Measurements from ENCODE around the gene CYP2R1. TPM values are rescaled to one million over a fixed set of nuclear protein-coding genes. Genes with fewer than 3 reads are reported as not detected.

CYP2R1 gene
- total RNA-seq, 1 experiment from 2014 or later: 33.0 TPM

DNA sequence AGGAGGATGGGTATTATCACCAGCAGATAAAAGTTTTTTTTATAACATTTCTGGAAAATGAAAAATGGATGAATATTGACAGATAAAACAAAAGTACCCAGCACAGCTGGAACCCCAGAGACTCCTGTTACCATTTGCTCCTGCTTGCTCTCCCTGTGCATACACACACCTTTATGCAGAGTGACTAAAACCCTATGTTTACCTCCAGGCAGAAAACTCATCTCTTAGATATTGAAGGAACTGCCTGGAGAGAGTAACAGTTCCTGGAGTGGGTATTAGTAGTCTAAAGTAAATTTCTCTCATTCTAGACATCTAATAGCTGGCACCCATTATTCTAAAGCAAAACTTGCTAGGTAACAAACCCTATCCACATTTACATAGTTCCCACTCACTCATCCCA, 38.0 kb downstream of the CYP2R1 start:
- Histone ChIP-seq H3K4me3 (ENCODE audit: low read depth, low read length) (no peak overlapping the region), H3K36me3 (ENCODE audit: control insufficient read depth, insufficient read depth, low read length) (no peaks in the 10 kb centered on the region), H3K9me3 (peaks cover 4% of the 10 kb centered on the region; the same call in 1 of the 2 replicates), H3K27me3 (replicated peaks; ENCODE audit: control insufficient read depth, insufficient read depth, low read length) (no peaks in the 10 kb centered on the region), H3K4me1 (no peaks in the 10 kb centered on the region)
- Mint-ChIP-seq H3K4me3 (ENCODE audit: unreplicated experiment) (no peak overlapping the region), H3K9me3 (ENCODE audit: unreplicated experiment) (peaks cover 16% of the 10 kb centered on the region), H3K27ac (ENCODE audit: unreplicated experiment) (no peak overlapping the region), H3K27me3 (ENCODE audit: insufficient read depth, unreplicated experiment) (no peaks in the 10 kb centered on the region), H3K4me1 (ENCODE audit: low read depth, unreplicated experiment) (peaks cover 11% of the 10 kb centered on the region), H3K36me3 (ENCODE audit: insufficient read depth, unreplicated experiment) (no peaks in the 10 kb centered on the region)
- no TSS peak for BruUV-seq (replicated peaks)
- TF ChIP-seq, protein P1, sequence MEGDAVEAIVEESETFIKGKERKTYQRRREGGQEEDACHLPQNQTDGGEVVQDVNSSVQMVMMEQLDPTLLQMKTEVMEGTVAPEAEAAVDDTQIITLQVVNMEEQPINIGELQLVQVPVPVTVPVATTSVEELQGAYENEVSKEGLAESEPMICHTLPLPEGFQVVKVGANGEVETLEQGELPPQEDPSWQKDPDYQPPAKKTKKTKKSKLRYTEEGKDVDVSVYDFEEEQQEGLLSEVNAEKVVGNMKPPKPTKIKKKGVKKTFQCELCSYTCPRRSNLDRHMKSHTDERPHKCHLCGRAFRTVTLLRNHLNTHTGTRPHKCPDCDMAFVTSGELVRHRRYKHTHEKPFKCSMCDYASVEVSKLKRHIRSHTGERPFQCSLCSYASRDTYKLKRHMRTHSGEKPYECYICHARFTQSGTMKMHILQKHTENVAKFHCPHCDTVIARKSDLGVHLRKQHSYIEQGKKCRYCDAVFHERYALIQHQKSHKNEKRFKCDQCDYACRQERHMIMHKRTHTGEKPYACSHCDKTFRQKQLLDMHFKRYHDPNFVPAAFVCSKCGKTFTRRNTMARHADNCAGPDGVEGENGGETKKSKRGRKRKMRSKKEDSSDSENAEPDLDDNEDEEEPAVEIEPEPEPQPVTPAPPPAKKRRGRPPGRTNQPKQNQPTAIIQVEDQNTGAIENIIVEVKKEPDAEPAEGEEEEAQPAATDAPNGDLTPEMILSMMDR (IDR thresholded peaks at IDR 0.05; ENCODE audit: insufficient read depth in 1 of 2, low read depth in 1 of 2, low read length in 1 of 2, severe bottlenecking in 1 of 2, unreplicated experiment in 1 of 2): no peak
- intact Hi-C loops (cut with micrococcal nuclease; ENCODE audit: unreplicated experiment): loop anchor here (5.0 kb wide), 1 partner anchor 33 kb away; no protein-coding TSS in a partner anchor
- ChIA-PET CTCF (no interaction called here), POLR2A (no interaction called here)
- DNase-seq: no peak

DNA sequence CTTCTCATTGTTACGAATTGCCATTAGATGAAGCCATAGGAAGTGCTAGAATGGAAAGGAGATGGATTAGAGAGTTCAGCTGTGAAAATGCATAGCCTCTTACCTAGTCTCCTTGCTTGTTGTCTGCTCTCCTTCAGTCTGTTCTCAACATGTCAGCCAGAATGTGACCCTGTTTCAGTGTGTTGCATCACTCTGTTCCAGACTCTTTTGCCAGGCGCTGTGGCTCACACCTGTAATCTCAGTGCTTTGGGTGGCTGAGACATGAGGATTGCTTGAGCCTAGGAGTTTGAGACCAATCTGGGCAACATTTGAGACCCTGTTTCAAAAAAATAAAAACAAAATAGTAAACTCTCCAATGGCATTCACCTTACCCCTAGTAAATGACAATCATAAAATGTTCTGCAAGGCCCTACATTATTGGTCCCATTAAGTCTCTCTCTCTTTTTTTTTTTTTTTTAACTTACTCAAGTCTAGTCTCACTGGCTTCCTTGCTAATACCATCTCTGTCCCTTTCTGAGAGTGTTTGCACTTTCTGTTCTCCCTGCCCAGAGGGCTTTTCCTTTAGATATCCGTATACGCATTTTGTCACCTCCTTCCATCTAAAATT, 39.4 kb downstream of the CYP2R1 start:
- intact Hi-C loops (cut with micrococcal nuclease; ENCODE audit: unreplicated experiment): loop anchor here (5.0 kb wide), 1 partner anchor 35 kb away; no protein-coding TSS in a partner anchor
- Histone ChIP-seq H3K36me3 (ENCODE audit: control insufficient read depth, insufficient read depth, low read length) (no peaks in the 10 kb centered on the region), H3K4me3 (ENCODE audit: low read depth, low read length) (no peak overlapping the region), H3K9me3 (peaks cover 4% of the 10 kb centered on the region; the same call in 1 of the 2 replicates), H3K27me3 (replicated peaks; ENCODE audit: control insufficient read depth, insufficient read depth, low read length) (no peaks in the 10 kb centered on the region), H3K4me1 (no peaks in the 10 kb centered on the region)
- H3K36me3 Mint-ChIP-seq (ENCODE audit: insufficient read depth, unreplicated experiment): no peaks in the 10 kb centered on the region
- ChIA-PET CTCF (no interaction called here), POLR2A (no interaction called here)
- H3K4me3 Mint-ChIP-seq (ENCODE audit: unreplicated experiment): no peak overlapping the region
- H3K27ac Mint-ChIP-seq (ENCODE audit: unreplicated experiment): peak overlapping the region; percentile 40
- BruUV-seq (replicated peaks): no TSS peak
- peak in 1 of 2 experiments; percentile 53 for DNase-seq
- H3K27me3 Mint-ChIP-seq (ENCODE audit: insufficient read depth, unreplicated experiment): no peaks in the 10 kb centered on the region
- H3K4me1 Mint-ChIP-seq (ENCODE audit: low read depth, unreplicated experiment): peaks cover 11% of the 10 kb centered on the region
- TF ChIP-seq, protein P1 (IDR thresholded peaks at IDR 0.05; ENCODE audit: insufficient read depth in 1 of 2, low read depth in 1 of 2, low read length in 1 of 2, severe bottlenecking in 1 of 2, unreplicated experiment in 1 of 2): no peak
- peaks cover 16% of the 10 kb centered on the region for H3K9me3 Mint-ChIP-seq (ENCODE audit: unreplicated experiment)

DNA sequence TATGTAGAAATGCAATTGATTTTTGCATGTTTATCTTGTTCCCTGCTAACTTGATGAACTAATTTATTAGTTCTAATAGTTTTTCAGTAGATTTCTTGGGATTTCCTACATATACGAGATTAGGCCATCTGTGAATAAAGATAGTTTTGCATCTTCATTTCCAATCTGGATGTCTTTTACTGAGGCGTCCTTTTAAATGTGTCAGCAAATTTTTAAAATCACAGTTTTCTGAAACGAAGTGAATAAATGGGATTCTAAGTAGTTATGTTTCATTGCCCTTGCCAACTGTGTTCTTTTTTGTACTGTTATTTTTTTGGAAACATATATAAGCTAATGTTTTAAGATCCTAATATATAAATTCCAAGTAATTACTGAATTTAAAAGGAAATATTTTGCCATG, 50.0 kb downstream of the CYP2R1 start:
- no peaks in the 10 kb centered on the region for H3K9me3 ChIP-seq
- no peak overlapping the region for H3K4me3 ChIP-seq (ENCODE audit: low read depth, low read length)
- no peaks in the 10 kb centered on the region for H3K9me3 Mint-ChIP-seq (ENCODE audit: unreplicated experiment)
- DNase-seq: no peak
- BruUV-seq (replicated peaks): no TSS peak
- TF ChIP-seq, protein P1 (IDR thresholded peaks at IDR 0.05; ENCODE audit: insufficient read depth in 1 of 2, low read depth in 1 of 2, low read length in 1 of 2, severe bottlenecking in 1 of 2, unreplicated experiment in 1 of 2): no peak
- H3K27me3 ChIP-seq (replicated peaks; ENCODE audit: control insufficient read depth, insufficient read depth, low read length): no peaks in the 10 kb centered on the region
- no peak overlapping the region for H3K27ac Mint-ChIP-seq (ENCODE audit: unreplicated experiment)
- H3K27me3 Mint-ChIP-seq (ENCODE audit: insufficient read depth, unreplicated experiment): no peaks in the 10 kb centered on the region
- H3K4me1 Mint-ChIP-seq (ENCODE audit: low read depth, unreplicated experiment): no peaks in the 10 kb centered on the region
- CTCF ChIA-PET: no interaction called here
- no peaks in the 10 kb centered on the region for H3K36me3 ChIP-seq (ENCODE audit: control insufficient read depth, insufficient read depth, low read length)
- POLR2A ChIA-PET: no interaction called here
- intact Hi-C loops (cut with micrococcal nuclease; ENCODE audit: unreplicated experiment): no loop called here
- no peak overlapping the region for H3K4me3 Mint-ChIP-seq (ENCODE audit: unreplicated experiment)
- H3K36me3 Mint-ChIP-seq (ENCODE audit: insufficient read depth, unreplicated experiment): peaks cover 5% of the 10 kb centered on the region
- H3K4me1 ChIP-seq: no peaks in the 10 kb centered on the region
